Vagina (tissue), 2 donors: Measurements from ENCODE around the gene GSTP1. TPM values are rescaled to one million over a fixed set of nuclear protein-coding genes. Genes with fewer than 3 reads are reported as not detected.

Experiments
- DNase-seq, 2 donors: peaks; one replicate each; pipeline ENCODE4 v3.0.0-alpha.2; 2017; ENCODE audit errors: extremely low spot score in 2 of 2
- H3K27ac ChIP-seq: fragments of 200-600 bp; sonication (generic); one replicate; pipeline ENCODE4 v1.5.1; 2019
- H3K27me3 ChIP-seq: fragments of 200-600 bp; sonication (generic); one replicate; pipeline ENCODE4 v1.5.1; 2019
- H3K36me3 ChIP-seq, 2 donors: fragments of 200-600 bp; sonication (generic); one replicate each; pipeline ENCODE4 v1.5.1; 2017 to 2019
- H3K4me1 ChIP-seq: fragments of 200-600 bp; sonication (generic); one replicate; pipeline ENCODE4 v1.5.1; 2019
- H3K4me3 ChIP-seq, 2 donors: fragments of 200-600 bp; sonication (generic); 1 replicate in 1 of 2; 2 replicates in 1 of 2; pipeline ENCODE4 v1.5.1; 2016 to 2019
- H3K9me3 ChIP-seq: fragments of 200-600 bp; sonication (generic); one replicate; pipeline ENCODE4 v1.5.1; 2019
- POLR2A ChIP-seq, 2 donors: fragments of 450-650 bp; IDR thresholded peaks; one replicate each; pipeline ENCODE4 v1.6.1; 2017; ENCODE audit warnings: antibody characterized with exemption in 2 of 2, mild to moderate bottlenecking in 2 of 2, moderate library complexity in 2 of 2
- POLR2AphosphoS5 ChIP-seq, 2 donors: sonication (generic); formaldehyde crosslinking; IDR thresholded peaks; one replicate each; pipeline ENCODE4 v1.9.0; 2017; ENCODE audit warnings: antibody characterized with exemption in 2 of 2, mild to moderate bottlenecking in 2 of 2, low read depth in 1 of 2; ENCODE audit not compliant: insufficient read depth in 1 of 2
- intact Hi-C: fragments of 100-400 bp; cut with DNase I; formaldehyde crosslinking; loops from one replicate; pipeline ENCODE4 v1.15.1; 2023
- total RNA-seq: library from RNA; depleted of rRNA; stranded (reverse); fragments of >200 nt; gene quantifications from one replicate; pipeline ENCODE4 v1.2.3, GENCODE V29; 2016
- TF ChIP-seq, protein P1 (sequence below), 3 experiments: fragments of 450-650 bp in 2 of 3; fragments of 200-600 bp in 1 of 3; sonication (generic) in 1 of 3; IDR thresholded peaks; one replicate each; pipeline ENCODE4 v1.5.1; 2017 to 2019; ENCODE audit warnings: antibody characterized with exemption in 3 of 3, mild to moderate bottlenecking in 2 of 3, moderate library complexity in 2 of 3

The GSTP1 gene
- total RNA-seq, 1 donor from 2014 or later, result 2,739 TPM

DNA sequence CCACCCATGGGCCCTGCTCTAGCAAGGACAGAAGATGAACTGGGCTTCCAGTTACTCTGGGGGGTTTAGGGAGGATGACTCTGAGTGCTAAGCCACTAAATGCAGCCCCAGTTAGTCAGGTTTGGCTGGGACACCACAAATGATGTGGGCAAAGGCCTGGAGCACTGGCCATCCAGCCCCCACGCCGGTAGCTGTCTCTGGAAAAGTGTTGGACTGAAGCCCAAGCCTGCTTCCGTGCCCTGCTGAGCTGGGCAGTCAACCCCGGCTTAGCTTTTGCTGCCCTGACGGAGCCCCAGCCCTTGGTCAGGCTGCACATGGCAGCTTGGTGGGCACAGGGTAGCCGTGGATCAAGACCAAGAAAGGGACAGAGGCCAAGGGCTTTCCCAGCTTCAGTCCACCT, 5.7 kb upstream of the GSTP1 start:
- intact Hi-C loops, result no loop called here
- Histone ChIP-seq H3K4me3 (no peak overlapping the region), H3K36me3 (no peaks in the 10 kb centered on the region), H3K4me1 (peaks cover 9% of the 10 kb centered on the region), H3K27me3 (no peaks in the 10 kb centered on the region), H3K27ac (no peak overlapping the region), H3K9me3 (no peaks in the 10 kb centered on the region)
- no peak for DNase-seq
- no peak for TF ChIP-seq POLR2A (IDR thresholded peaks at IDR 0.05)

DNA sequence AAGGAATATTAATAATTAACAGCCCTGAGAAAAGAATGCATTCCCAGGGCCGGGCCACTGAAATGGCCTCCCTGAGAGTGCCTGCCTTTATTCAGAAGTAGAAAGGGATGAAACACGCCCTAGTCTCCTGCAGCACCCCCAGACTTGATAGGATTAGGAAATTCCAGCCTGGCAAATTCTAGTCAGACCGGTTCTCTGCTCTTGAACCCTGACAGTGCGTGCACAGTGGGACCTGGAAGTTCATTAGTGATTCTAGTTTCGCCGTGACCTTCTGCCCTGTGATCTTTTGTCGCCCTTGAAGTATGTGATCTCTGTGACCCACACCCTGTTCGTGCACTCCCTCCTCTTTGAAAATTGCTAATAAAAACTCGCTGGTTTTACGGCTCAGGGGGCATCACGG, 2.1 kb upstream of the GSTP1 start:
- Histone ChIP-seq H3K4me1 (peaks cover 32% of the 10 kb centered on the region), H3K27ac (peak overlapping the region; percentile 99), H3K27me3 (no peaks in the 10 kb centered on the region), H3K4me3 (no peak overlapping the region), H3K36me3 (peaks cover 0 to 16% of the 10 kb centered on the region in 2 donors), H3K9me3 (no peaks in the 10 kb centered on the region)
- DNase-seq, result no peak
- TF ChIP-seq, protein P1, sequence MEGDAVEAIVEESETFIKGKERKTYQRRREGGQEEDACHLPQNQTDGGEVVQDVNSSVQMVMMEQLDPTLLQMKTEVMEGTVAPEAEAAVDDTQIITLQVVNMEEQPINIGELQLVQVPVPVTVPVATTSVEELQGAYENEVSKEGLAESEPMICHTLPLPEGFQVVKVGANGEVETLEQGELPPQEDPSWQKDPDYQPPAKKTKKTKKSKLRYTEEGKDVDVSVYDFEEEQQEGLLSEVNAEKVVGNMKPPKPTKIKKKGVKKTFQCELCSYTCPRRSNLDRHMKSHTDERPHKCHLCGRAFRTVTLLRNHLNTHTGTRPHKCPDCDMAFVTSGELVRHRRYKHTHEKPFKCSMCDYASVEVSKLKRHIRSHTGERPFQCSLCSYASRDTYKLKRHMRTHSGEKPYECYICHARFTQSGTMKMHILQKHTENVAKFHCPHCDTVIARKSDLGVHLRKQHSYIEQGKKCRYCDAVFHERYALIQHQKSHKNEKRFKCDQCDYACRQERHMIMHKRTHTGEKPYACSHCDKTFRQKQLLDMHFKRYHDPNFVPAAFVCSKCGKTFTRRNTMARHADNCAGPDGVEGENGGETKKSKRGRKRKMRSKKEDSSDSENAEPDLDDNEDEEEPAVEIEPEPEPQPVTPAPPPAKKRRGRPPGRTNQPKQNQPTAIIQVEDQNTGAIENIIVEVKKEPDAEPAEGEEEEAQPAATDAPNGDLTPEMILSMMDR (IDR thresholded peaks at IDR 0.05), result no peak
- TF ChIP-seq POLR2A (IDR thresholded peaks at IDR 0.05) (no peak), POLR2AphosphoS5 (IDR thresholded peaks at IDR 0.05; ENCODE audit: insufficient read depth in 1 of 2, low read depth in 1 of 2) (no peak)
- intact Hi-C loops, result no loop called here

DNA sequence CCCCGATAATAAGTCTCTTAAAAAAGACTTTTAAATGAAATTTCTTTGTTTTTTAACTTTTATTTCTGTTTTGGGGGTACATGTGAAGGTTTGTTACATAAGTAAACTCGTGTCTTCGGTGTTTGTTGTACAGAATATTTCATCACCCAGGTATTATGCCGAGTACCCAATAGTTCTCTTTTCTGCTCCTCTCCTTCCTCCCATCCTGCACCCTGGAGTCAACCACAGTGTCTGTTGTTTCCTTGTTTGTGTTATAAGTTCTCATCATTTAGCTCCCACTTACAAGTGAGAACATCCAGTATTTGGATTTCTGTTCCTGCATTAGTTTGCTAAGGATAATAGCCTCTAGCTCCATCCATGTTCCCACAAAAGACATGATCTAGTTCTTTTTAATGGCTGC, 1.6 kb upstream of the GSTP1 start:
- Histone ChIP-seq H3K27ac (peak overlapping the region; percentile 99), H3K27me3 (no peaks in the 10 kb centered on the region), H3K4me1 (peaks cover 37% of the 10 kb centered on the region), H3K9me3 (no peaks in the 10 kb centered on the region), H3K36me3 (peaks cover 0 to 22% of the 10 kb centered on the region in 2 donors), H3K4me3 (no peak overlapping the region)
- intact Hi-C loops, result no loop called here
- DNase-seq, result no peak
- TF ChIP-seq POLR2AphosphoS5 (IDR thresholded peaks at IDR 0.05; ENCODE audit: insufficient read depth in 1 of 2, low read depth in 1 of 2) (no peak), POLR2A (IDR thresholded peaks at IDR 0.05) (no peak)
- TF ChIP-seq, protein P1 (IDR thresholded peaks at IDR 0.05), result no peak

DNA sequence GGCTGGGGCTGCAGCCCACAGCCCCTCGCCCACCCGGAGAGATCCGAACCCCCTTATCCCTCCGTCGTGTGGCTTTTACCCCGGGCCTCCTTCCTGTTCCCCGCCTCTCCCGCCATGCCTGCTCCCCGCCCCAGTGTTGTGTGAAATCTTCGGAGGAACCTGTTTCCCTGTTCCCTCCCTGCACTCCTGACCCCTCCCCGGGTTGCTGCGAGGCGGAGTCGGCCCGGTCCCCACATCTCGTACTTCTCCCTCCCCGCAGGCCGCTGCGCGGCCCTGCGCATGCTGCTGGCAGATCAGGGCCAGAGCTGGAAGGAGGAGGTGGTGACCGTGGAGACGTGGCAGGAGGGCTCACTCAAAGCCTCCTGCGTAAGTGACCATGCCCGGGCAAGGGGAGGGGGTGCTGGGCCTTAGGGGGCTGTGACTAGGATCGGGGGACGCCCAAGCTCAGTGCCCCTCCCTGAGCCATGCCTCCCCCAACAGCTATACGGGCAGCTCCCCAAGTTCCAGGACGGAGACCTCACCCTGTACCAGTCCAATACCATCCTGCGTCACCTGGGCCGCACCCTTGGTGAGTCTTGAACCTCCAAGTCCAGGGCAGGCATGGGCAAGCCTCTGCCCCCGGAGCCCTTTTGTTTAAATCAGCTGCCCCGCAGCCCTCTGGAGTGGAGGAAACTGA, 731 bp downstream of the GSTP1 start:
- Histone ChIP-seq H3K4me3 (peak overlapping the region; percentile 97), H3K27me3 (no peaks in the 10 kb centered on the region), H3K9me3 (no peaks in the 10 kb centered on the region), H3K36me3 (peaks cover 0 to 29% of the 10 kb centered on the region in 2 donors), H3K27ac (peak overlapping the region; percentile 99), H3K4me1 (peaks cover 37% of the 10 kb centered on the region)
- intact Hi-C loops, result no loop called here
- DNase-seq, result peak in 1 of 2 donors; percentile 95
- TF ChIP-seq POLR2AphosphoS5 (IDR thresholded peaks at IDR 0.05; ENCODE audit: insufficient read depth in 1 of 2, low read depth in 1 of 2) (peak in 1 of 2 donors; percentile 1), POLR2A (IDR thresholded peaks at IDR 0.05) (no peak)

DNA sequence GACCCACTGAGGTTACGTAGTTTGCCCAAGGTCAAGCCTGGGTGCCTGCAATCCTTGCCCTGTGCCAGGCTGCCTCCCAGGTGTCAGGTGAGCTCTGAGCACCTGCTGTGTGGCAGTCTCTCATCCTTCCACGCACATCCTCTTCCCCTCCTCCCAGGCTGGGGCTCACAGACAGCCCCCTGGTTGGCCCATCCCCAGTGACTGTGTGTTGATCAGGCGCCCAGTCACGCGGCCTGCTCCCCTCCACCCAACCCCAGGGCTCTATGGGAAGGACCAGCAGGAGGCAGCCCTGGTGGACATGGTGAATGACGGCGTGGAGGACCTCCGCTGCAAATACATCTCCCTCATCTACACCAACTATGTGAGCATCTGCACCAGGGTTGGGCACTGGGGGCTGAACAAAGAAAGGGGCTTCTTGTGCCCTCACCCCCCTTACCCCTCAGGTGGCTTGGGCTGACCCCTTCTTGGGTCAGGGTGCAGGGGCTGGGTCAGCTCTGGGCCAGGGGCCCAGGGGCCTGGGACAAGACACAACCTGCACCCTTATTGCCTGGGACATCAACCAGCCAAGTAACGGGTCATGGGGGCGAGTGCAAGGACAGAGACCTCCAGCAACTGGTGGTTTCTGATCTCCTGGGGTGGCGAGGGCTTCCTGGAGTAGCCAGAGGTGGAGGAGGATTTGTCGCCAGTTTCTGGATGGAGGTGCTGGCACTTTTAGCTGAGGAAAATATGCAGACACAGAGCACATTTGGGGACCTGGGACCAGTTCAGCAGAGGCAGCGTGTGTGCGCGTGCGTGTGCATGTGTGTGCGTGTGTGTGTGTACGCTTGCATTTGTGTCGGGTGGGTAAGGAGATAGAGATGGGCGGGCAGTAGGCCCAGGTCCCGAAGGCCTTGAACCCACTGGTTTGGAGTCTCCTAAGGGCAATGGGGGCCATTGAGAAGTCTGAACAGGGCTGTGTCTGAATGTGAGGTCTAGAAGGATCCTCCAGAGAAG, 1.6 kb downstream of the GSTP1 start:
- intact Hi-C loops, result loop anchor here (5.0 kb wide), 1 partner anchor 78 kb away; the partner anchor contains the start of genes CDK2AP2 and PITPNM1
- Histone ChIP-seq H3K36me3 (peaks cover 0 to 29% of the 10 kb centered on the region in 2 donors), H3K27ac (peak overlapping the region; percentile 99), H3K9me3 (no peaks in the 10 kb centered on the region), H3K4me1 (peaks cover 37% of the 10 kb centered on the region), H3K4me3 (peak overlapping the region; percentile 97), H3K27me3 (no peaks in the 10 kb centered on the region)
- no peak for DNase-seq
- no peak for TF ChIP-seq POLR2AphosphoS5 (IDR thresholded peaks at IDR 0.05; ENCODE audit: insufficient read depth in 1 of 2, low read depth in 1 of 2)
- TF ChIP-seq POLR2A (IDR thresholded peaks at IDR 0.05), result peak in 1 of 2 donors; percentile 12
- TF ChIP-seq, protein P1 (IDR thresholded peaks at IDR 0.05), result no peak
